Measurements from ENCODE around the gene GRID1. TPM values are rescaled to one million over a fixed set of nuclear protein-coding genes. Genes with fewer than 3 reads are reported as not detected.

Gene GRID1
- total and polyA plus RNA-seq, 10 of the 15 experiments (the other 5 are each of a cell fraction or from before 2014, with no cell fraction given): 0.04 to 0.62 (median 0.08) TPM; not detected in 5

DNA sequence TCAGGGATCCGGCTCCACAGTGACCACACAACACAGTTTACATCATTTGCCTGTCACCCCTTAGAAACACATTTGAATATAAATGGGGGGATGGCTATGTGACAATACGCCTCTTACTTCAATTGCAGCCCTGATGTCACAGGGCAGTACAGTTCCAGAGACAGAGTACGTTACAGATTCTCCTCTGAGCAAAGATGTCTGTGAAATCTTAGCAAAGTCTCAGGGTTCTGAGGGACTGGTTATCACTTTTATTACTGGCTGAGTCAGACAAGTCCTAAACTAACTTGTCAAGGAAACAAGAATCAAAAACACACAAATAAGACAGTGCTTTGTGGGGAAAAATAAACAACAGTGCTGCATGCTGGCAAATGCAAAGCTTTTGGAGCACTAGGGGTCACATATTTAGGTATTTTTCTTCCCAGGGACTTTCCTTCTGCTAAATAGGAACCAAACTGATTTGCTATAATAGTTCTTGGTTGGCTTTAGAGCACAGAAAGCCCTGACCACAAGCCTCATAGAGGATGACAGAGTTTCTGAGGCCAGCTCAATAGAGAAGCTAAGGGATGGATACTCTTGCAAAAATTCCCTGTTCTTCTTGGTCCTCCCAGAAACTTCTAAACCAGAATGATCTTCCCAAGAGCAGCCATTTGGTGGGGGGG, 501.6 kb downstream of the GRID1 start:
- 19% methylated on average over 3 of the region's 3 CpGs for whole genome bisulfite sequencing (ENCODE audit: insufficient coverage, insufficient replicate concordance, low lambda C conversion rate, missing lambda C conversion rate)
- no TSS peak for BruUV-seq (replicated peaks)

DNA sequence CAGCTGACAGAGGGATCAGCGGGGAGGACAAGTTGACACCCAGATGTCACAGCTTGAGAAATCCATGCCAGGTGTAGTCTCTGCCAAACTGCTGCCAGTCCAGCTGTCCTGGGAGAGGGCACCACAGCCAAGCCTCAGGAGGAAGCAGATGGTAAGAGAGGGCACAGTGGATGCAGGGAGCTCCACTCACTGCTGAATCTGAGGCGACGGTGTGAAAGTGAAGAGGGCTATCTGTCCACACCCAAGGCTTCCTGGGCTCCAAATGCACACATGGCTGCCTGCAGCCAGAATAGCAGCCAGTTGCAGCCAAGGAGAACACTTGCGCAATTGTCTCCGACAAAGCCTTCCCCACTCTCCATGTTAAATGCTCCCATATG, 502.4 kb downstream of the GRID1 start:
- intact Hi-C loops (cut with micrococcal nuclease; ENCODE audit: unreplicated experiment) (no loop called here), in situ Hi-C loops (cut with MboI) (no loop called here)
- 75% methylated on average over 5 of the region's 5 CpGs for WGBS (ENCODE audit: insufficient coverage, insufficient replicate concordance, low lambda C conversion rate, missing lambda C conversion rate)
- ChIA-PET SMC1A (ENCODE audit: uncharacterized antibody, unreplicated experiment) (no interaction called here), POLR2A (no interaction called here), RAD21 (ENCODE audit: unreplicated experiment) (no interaction called here), CTCF (no interaction called here)
- H3K9ac ChIP-seq (ENCODE audit: control insufficient read depth, insufficient read depth, low read length): no peak overlapping the region
- no peaks in the 10 kb centered on the region for H3K9me3 ChIP-seq (replicated peaks; ENCODE audit: control insufficient read depth, insufficient read depth, low read length)
- FAIRE-seq: no peak
- H3K79me2 ChIP-seq (ENCODE audit: control insufficient read depth, insufficient read depth, low read length): no peaks in the 10 kb centered on the region
- H4K20me1 ChIP-seq (ENCODE audit: control insufficient read depth, insufficient read depth): no peaks in the 10 kb centered on the region
- H2AFZ ChIP-seq (ENCODE audit: control insufficient read depth, low read depth, low read length): no peak overlapping the region
- no peak overlapping the region for H3K4me3 ChIP-seq
- H3K27ac ChIP-seq (ENCODE audit: control insufficient read depth, insufficient read depth): no peak overlapping the region
- no peaks in the 10 kb centered on the region for H3K4me1 ChIP-seq (ENCODE audit: control insufficient read depth, insufficient read depth, low read length)
- H3K36me3 ChIP-seq (ENCODE audit: control insufficient read depth in 2 of 2, insufficient read depth in 2 of 2, low read length in 1 of 2): no peaks in the 10 kb centered on the region
- BruUV-seq (replicated peaks): no TSS peak
- no peak for ATAC-seq
- no peak for DNase-seq (ENCODE audit: low read depth, low spot score)
- H3K27me3 ChIP-seq (replicated peaks in 1 of 2; ENCODE audit: control insufficient read depth in 2 of 2, insufficient read depth in 2 of 2, low read length in 1 of 2): no peaks in the 10 kb centered on the region; a peak in 1 of 4 replicates
- H3K4me2 ChIP-seq (ENCODE audit: control insufficient read depth, insufficient read depth): no peak overlapping the region
- TF ChIP-seq MTA2 (IDR thresholded peaks at IDR 0.05; ENCODE audit: low read depth): no peak
- TF ChIP-seq, protein P1, sequence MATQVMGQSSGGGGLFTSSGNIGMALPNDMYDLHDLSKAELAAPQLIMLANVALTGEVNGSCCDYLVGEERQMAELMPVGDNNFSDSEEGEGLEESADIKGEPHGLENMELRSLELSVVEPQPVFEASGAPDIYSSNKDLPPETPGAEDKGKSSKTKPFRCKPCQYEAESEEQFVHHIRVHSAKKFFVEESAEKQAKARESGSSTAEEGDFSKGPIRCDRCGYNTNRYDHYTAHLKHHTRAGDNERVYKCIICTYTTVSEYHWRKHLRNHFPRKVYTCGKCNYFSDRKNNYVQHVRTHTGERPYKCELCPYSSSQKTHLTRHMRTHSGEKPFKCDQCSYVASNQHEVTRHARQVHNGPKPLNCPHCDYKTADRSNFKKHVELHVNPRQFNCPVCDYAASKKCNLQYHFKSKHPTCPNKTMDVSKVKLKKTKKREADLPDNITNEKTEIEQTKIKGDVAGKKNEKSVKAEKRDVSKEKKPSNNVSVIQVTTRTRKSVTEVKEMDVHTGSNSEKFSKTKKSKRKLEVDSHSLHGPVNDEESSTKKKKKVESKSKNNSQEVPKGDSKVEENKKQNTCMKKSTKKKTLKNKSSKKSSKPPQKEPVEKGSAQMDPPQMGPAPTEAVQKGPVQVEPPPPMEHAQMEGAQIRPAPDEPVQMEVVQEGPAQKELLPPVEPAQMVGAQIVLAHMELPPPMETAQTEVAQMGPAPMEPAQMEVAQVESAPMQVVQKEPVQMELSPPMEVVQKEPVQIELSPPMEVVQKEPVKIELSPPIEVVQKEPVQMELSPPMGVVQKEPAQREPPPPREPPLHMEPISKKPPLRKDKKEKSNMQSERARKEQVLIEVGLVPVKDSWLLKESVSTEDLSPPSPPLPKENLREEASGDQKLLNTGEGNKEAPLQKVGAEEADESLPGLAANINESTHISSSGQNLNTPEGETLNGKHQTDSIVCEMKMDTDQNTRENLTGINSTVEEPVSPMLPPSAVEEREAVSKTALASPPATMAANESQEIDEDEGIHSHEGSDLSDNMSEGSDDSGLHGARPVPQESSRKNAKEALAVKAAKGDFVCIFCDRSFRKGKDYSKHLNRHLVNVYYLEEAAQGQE (IDR thresholded peaks at IDR 0.05; ENCODE audit: low read depth, low read length): no peak

More for the DNA sequence above, 501.6 kb downstream of the GRID1 start:
- in situ Hi-C loops (cut with MboI): no loop called here
- DNase-seq (ENCODE audit: low read depth, low spot score): no peak
- Histone ChIP-seq H3K9me3 (replicated peaks; ENCODE audit: control insufficient read depth, insufficient read depth, low read length) (no peaks in the 10 kb centered on the region), H3K27me3 (replicated peaks in 1 of 2; ENCODE audit: control insufficient read depth in 2 of 2, insufficient read depth in 2 of 2, low read length in 1 of 2) (no peaks in the 10 kb centered on the region; a peak in 1 of 4 replicates), H3K4me1 (ENCODE audit: control insufficient read depth, insufficient read depth, low read length) (no peaks in the 10 kb centered on the region), H4K20me1 (ENCODE audit: control insufficient read depth, insufficient read depth) (no peaks in the 10 kb centered on the region), H3K9ac (ENCODE audit: control insufficient read depth, insufficient read depth, low read length) (no peak overlapping the region), H2AFZ (ENCODE audit: control insufficient read depth, low read depth, low read length) (no peak overlapping the region), H3K36me3 (ENCODE audit: control insufficient read depth in 2 of 2, insufficient read depth in 2 of 2, low read length in 1 of 2) (no peaks in the 10 kb centered on the region), H3K27ac (ENCODE audit: control insufficient read depth, insufficient read depth) (no peak overlapping the region), H3K4me2 (ENCODE audit: control insufficient read depth, insufficient read depth) (no peak overlapping the region), H3K79me2 (ENCODE audit: control insufficient read depth, insufficient read depth, low read length) (no peaks in the 10 kb centered on the region), H3K4me3 (no peak overlapping the region)
- ChIA-PET POLR2A (no interaction called here), SMC1A (ENCODE audit: uncharacterized antibody, unreplicated experiment) (no interaction called here), RAD21 (ENCODE audit: unreplicated experiment) (no interaction called here), CTCF (no interaction called here)
- TF ChIP-seq MLLT1 (IDR thresholded peaks at IDR 0.05): peak; percentile 51; the same call in 1 of the 2 replicates
- peak; percentile 27; the same call in 1 of the 2 replicates for TF ChIP-seq RUNX3 (IDR thresholded peaks at IDR 0.05; ENCODE audit: low read length)
- TF ChIP-seq IKZF1 (conservative IDR thresholded peaks at IDR 0.05): 0 out of 2 replicates have a peak, but pooled peaks have one; percentile 12
- no peak for TF ChIP-seq CREM (IDR thresholded peaks at IDR 0.05; ENCODE audit: low read depth)
- intact Hi-C loops (cut with micrococcal nuclease; ENCODE audit: unreplicated experiment): no loop called here
- ATAC-seq: peak; percentile 40
- peak; percentile 31 for FAIRE-seq
